GM04504 (cell line): Measurements from ENCODE around the gene GMPPA.
A peak's percentile ranks its signal among the peaks of the same experiment; 100 is the strongest.

Source experiments
- DNase-seq: peaks from one replicate; pipeline ENCODE4 v3.0.0-alpha.2; 2012; ENCODE audit warnings: low read depth

The GMPPA gene

GRCh38 chr2:219522111-219523030 lies 23.7 kb downstream of the GMPPA start:
- peak; percentile 82 for DNase-seq

- DNase-seq: no peak
Measured at GRCh38 chr2:219523031-219523671, 24.5 kb downstream of the GMPPA start.

DNA sequence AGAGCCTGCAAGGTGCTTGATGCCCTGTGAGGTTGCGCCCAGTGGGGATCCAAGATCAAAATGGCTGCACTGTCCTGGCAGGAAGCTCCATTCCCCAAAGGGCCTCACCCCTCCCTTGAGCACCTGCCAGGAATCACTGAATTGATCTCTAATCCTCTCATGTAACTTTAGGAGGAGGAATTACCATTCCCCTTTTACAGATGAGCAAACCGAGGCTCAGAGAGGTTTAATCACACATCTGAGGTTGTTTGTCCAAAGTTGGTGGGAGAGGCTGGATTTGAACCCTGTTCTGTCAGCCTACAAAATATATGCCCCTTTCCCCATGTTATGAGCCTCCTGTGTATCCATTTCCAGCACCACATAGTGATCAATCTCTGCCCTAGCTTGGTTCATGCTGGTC lies 26.1 kb downstream of the GMPPA start:
- no peak for DNase-seq

GRCh38 chr2:219525533-219526232 lies 27.0 kb downstream of the GMPPA start:
- no peak for DNase-seq

- no peak for DNase-seq
Measured at GRCh38 chr2:219526320-219527075, 27.8 kb downstream of the GMPPA start.

- DNase-seq: no peak
Measured at GRCh38 chr2:219527076-219527394, 28.3 kb downstream of the GMPPA start.

DNA sequence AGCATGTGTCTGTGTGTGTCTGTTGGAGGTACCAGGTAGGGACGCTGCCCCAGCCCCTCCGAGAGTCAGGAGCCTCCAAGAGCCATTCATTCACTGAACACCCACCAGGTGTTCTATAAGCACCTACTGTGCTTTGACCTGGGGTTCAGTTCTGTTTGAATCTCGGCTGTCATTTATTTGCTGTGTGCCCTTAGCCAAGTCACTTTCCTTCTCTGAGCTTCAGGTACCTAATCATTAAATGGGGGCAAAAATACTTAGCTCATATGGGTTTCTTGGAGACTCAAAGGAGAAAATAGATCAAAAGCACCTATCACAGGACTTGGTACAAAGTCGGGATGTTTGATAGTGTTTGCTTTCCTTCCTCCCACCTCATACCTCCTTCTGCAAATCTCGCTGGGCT lies 28.8 kb downstream of the GMPPA start:
- no peak for DNase-seq

DNA sequence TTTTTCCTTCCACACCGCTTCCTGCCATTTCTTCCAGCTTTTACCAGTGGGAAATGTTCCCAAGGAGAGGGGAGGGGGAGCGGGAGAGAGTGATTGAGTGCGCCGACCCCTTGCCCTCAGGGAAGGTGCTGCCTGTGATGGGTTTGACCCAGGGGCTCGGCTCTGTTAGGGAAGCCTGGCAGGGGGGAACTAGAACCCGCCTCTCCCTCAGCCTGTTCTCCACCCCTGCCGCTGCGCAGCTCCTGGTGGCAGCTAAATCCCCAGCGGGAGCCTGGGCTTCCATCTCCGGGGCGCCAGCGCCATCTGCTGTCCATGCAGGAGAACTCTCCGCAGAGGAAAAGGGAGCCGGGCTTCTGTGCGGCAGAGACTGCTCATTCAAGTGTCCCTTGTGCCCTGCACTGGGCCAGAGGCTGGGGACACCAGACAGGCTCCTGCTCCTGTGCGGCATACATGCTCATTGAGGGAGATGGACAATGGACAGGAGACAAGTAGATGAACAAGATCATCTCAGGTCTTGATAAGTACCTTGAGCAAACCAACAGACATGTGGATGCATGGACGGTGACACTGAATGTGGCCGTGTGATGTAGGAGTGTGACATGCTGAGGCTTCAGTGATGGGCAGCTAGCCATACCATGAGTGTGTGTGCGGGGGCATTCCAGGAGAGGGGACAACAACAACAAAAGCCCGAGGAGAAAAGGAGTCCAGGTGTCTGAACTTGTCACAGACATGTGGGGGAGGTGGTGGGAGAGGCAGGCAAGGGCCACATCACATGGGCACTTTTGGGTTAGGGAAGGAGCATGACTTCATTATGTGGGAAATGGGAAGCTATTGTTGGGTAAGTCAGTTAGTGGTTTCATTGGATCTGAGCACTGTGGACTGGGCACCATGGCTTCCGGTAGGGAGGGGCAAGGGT lies 31.6 kb downstream of the GMPPA start:
- DNase-seq: peak; percentile 58

DNA sequence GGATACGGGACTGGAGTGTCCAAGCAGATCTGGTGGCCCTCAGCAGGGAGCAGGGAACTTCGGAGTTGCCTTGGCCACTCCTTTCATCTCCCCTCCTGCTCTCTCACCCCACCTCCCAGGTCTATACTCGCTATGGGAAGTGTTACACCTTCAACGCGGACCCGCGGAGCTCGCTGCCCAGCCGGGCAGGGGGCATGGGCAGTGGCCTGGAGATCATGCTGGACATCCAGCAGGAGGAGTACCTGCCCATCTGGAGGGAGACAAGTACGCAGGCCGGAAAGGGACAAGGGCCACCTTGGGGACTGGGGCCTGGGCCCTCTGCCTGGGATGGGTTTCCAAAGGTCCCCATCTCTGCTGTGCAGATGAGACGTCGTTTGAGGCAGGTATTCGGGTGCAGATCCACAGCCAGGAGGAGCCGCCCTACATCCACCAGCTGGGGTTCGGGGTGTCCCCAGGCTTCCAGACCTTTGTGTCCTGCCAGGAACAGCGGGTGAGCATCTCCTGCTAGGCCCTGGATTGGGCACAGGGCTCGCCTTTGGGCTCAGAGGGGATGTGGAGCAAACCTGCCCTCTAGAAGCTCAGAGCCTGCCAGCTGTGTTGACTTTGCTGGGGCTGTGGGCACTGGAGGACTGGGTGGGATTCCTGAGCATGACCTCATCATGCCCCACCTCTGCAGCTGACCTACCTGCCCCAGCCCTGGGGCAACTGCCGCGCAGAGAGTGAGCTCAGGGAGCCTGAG lies 33.1 kb downstream of the GMPPA start:
- no peak for DNase-seq

GRCh38 chr2:219532378-219532649 lies 33.6 kb downstream of the GMPPA start:
- DNase-seq: no peak

GRCh38 chr2:219533930-219534661 lies 35.4 kb downstream of the GMPPA start:
- no peak for DNase-seq

DNA sequence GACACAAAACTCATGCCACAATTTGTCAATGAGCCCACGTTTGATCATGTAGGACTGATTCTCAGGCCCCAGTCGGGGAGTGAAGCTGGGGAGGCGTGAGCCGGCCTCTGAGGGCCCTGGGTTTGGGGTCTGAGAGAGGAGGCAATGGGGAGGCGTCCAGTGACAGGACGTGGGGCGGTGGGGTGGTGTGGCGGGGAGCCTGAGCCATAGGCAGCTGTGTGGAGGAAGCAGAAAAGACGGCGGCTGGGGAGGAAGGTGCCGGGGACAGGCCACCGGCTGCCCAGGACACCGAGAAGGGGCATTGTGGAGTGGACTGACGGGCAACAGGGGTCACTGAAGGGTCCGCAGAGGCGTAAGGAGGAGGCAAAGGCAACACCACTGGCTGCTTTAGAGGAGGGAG lies 37.7 kb downstream of the GMPPA start:
- no peak for DNase-seq

DNA sequence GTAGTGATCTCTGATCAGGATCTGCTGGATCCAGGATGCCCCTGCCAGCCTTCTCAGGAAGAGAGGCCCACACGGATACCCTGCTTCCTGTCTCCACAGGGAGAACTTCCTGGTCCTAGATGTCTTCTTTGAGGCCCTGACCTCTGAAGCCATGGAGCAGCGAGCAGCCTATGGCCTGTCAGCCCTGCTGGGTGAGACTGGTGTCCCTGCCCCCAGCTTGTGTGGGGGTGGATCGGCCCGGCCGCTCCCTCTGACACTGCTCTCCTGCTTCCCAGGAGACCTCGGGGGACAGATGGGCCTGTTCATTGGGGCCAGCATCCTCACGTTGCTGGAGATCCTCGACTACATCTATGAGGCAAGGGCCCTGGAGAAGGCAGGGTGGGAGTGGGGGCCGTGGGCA lies 38.3 kb downstream of the GMPPA start:
- no peak for DNase-seq

GRCh38 chr2:219537657-219538488 lies 39.2 kb downstream of the GMPPA start:
- DNase-seq: no peak

DNA sequence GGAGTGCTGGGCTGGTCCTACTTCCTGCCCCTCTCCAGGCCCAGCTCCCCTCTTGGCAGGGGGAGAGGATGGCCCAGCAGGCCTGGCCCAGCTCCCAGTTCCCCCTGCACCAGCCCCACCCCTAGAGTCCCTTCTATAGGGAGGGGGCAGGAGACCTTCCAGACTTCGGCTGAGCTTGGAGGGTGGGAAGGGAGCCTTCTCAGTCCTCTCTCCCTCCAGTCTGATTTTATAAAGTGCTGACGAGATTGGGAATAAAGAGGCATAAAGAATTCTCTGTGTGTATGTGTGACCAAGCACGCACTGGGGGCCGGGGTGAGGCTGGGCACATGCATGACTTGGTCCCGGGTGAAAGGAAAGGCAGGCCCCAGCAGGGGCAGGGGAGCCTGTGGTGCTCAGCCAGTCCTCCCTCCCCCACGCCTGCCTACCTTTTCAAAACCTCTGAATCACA lies 39.8 kb downstream of the GMPPA start:
- DNase-seq: no peak

GRCh38 chr2:219538956-219539788 lies 40.5 kb downstream of the GMPPA start:
- no peak for DNase-seq

DNA sequence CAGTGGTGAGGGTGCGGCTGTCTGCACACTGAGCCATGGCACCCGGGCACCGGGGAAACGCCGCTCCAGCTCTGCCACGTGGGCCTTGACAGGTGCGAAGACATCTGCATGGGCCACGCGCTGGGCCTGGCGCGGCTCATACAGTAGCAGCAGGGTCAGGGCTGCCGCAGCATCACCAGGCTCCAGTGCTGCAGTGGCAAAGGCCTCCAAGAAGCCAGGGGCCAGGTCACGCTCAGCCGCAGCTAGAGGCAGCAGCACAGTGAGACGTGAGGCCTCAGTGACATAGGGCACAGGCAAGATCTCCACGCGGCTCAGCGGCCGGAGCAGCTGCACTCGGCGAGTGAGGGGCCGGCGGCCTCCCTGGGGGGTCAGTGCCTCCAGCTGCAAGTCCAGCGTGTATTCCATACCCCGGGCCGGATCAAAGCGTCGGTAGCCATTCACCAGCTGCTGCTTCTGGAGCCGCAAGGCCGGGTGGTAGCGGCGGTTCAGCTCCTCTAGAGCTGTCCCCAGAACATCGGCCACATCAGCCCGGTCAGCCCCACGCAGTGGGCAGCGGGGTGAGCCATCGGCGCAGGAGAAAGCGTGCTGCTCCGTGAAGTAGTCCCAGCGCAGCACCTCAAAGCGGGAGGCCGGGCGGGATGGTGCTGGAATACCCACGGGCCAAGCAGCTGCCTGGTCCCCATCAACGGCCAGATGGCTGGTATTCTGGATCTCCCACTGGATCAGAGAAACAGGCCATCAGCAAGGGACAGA lies 41.4 kb downstream of the GMPPA start:
- no peak for DNase-seq
